AG20443 (cell line): ENCODE results near the gene XRCC1.
A peak's percentile ranks its signal among the peaks of the same experiment; 100 is the strongest.

ENCODE experiments used
- DNase-seq: peaks from one replicate; pipeline ENCODE4 v3.0.0; 2012; ENCODE audit warnings: low spot score, mixed read lengths

The XRCC1 gene, protein sequence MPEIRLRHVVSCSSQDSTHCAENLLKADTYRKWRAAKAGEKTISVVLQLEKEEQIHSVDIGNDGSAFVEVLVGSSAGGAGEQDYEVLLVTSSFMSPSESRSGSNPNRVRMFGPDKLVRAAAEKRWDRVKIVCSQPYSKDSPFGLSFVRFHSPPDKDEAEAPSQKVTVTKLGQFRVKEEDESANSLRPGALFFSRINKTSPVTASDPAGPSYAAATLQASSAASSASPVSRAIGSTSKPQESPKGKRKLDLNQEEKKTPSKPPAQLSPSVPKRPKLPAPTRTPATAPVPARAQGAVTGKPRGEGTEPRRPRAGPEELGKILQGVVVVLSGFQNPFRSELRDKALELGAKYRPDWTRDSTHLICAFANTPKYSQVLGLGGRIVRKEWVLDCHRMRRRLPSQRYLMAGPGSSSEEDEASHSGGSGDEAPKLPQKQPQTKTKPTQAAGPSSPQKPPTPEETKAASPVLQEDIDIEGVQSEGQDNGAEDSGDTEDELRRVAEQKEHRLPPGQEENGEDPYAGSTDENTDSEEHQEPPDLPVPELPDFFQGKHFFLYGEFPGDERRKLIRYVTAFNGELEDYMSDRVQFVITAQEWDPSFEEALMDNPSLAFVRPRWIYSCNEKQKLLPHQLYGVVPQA

DNA sequence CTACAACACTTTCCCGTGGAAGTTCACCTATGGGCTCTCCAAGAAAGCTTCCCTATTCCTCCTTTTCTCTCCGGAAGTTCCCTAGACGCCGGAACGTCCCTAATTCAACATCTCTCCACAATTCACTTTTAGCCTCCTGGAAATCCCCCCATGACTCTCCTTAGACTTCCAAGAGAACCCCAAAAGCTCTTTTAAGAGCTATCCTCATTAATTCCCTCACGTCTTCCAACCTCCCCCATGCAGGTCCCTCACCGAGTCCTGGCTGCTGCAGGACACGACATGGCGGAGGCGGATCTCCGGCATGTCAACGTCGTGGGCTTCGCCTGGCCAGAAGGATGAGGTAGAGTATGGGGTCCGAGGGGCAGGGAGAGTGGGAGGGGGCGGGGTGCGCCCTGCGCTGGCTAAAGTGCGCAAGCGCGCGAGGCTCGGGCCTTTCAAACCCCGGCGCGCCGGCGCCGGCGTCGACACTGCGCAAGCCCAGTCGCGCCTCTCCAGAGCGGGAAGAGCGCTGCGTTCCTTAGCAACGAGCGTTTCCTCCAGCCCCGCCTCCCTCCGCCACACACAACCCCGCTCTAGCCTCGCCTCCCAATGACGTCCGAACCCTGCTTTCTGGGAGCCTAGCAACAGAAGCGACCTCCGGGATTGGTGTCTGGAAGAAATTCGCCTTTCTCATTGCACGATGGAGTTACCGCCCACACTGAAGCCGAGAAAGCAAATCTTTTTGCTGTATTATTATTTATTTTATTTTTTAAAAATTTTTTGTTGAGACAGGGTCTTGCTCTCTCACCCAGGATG is at the start of gene XRCC1, which contains the start of gene PINLYP:
Gene XRCC1 (minus strand): TSS at position 372 of the 795 bp plus-strand sequence. CDS start 69 bp downstream, at position 303.
Gene PINLYP (plus strand): TSS at position 646 of the 795 bp plus-strand sequence. CDS start 1,391 bp downstream, outside the sequence.
- peak; percentile 99 for DNase-seq

DNA sequence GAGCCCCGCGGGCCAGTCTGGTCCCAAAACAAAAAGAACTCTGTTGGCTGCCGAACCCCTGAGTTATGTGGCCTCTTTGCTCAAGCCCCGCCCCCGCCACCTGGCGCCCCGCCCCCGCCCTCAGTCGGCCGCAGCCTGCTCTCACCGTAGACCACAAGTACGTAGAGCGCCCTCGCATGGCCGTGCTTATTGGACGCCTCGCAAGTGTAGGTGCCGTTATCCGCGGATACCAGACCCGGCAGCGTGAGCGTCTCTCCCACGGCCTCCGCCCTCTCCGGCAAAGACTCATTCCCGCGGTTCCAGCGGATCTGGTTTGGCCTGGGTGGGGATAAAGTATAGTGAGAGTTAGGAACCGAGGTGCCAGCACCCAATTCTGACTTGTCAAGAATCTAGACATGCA is 49.6 kb upstream of the XRCC1 start:
- no peak for DNase-seq

DNA sequence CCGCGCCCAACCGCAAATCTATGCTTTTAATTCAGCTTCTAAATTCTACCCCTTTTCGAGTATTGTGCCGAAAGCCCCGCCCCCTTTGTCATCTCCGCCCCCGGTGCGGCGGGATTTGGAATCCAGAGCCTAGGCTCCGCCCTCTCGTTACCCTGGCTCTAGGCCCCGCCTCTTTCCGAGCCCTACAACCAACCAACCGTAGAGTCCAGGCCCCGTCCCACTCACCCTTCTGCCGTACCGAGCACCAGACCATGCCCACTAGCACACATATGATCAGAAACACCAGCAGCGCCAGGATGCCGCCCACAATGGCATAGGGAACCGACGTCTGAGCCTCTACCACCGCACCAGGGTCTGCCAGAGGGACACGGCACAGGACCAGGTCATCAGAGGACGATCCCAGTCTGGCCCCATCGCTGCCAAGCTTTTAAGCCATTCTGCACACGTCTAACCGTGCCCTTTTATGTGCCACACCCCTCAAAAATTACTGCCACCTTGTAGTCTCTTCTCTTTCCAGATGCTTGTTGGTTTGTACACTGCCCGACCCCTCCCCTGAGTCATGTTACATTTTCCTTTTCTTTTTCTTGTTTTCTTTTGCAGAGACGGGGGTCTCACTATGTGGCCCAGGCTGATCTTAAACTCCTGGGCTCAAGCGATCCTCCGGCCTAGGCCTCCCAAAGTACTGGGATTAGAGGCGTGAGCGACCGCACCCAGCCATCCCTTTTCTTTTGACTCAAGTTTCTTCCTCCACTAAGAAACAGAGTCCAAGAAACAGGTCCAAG is 48.8 kb upstream of the XRCC1 start:
- DNase-seq: no peak

DNA sequence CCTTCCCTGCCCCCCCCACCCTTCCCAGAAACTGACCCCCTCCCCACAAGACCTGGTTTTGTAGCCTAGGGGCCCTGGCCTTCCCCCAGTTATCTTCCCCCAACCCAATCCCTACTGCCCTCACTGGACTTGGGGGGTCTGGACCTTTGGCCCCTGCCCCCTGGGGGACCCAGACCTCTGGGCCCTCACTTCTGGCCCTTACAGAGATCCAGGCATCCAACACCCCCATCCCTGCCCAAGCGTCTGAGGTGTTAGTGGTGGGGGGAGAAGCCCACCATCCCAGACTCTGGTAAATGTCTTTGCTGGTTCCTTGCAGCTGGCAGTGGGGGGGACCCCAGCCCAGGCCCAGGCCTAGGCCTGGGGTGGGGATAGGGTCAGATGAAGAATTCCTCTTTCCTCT is 47.6 kb upstream of the XRCC1 start:
- no peak for DNase-seq

DNA sequence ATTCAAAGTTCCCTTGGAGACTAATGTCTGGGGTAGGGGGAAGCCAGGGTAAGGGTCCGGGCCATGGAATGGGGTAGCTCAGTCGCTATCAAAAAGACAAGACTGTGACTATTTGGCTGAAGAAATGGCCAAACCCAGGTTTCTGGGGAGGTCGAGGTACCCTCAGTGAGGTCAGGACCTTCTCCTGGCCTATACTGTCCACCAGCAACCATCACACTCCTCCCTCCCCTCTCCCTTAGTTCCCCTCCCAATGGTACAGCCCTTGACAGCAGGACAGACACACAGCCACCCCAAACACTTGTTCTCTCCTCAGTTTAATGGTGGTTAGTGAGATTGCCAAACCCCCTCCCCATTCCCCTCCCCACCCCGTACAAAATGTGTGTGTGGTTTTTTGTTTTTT is 46.7 kb upstream of the XRCC1 start:
- no peak for DNase-seq

DNA sequence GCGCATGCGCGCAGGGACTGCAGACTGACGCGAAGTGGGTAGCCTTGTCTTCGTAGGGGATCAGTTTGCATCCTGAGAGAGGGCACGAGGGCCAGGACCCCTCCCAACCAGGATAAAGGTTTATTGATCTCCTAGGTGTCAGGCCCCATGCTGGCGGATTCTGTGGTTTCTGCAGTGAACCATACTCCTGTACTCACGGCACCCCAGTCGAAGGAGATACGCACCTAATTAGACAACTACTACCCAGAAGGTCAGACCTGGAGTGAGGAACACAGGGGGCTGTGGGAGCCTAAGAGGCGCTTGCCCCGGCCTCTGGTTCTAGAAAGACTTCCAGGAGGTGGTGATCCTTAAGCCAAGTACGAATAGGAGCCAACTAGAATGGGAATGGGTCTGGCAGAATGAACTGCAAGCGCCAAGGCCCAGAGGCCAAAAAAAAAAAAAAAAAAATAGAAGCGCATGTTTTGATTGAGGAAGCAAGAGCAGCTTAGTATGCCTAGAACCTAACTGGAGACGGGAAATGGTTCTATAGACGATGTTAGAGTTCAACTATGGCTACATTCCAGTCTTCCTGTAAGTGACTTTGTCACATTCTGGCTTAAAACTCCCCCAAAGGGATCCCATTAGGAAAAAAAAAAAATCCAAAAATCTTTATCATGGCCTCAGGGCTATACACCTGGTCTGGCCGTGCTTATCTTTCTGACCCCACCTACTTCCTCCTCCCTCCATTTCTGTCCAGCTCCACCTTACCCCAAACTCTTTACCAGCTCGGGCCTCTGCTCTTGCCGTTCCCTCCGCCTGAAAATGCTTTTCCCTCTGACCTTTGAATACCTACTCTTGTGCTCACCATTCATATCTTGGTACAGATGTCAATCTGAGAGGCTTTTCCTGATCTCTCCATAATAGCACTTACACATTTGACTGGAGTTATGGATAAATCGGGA is 45.0 kb upstream of the XRCC1 start:
- no peak for DNase-seq

DNA sequence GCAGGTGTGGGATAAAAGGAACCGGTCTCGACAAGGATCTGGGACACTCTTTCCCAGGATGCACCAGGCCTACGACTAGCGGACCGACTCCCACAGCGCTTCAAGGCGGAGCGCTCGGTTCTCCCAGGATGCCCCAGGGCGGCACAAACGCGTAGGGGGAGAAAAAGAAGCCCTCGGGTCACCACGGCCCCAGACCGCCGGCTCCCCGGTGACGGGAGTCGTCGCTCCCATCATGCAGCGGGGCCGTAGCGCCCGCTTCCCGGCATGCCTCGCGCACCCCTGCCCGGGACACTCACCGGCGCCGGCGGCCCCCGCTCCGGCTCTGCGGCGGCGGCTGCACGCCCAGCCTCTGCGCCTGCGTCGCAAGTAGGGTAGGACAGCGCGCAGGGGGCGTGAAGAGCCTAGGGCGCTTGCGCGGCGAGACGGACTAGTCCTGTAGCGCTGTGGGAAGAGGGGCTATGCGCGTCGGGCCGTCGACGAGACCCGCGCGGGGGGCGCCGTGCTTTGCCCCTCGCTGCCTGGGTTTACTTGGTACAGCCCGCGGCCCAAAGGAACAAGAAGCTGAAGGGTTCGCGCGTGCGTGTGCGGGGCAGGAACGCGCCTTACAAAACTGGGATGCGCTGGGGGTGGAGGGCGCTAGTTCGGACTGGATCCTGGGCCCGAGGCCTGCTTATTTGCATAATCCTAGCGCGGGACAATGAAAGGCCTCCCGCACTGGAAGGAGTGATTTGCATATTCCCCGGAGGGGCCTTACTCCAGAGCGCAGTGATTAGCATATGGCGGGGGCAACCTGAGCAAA is 44.1 kb upstream of the XRCC1 start, which contains the start of gene ZNF428:
Gene ZNF428 (minus strand): TSS at position 368 of the 799 bp plus-strand sequence. CDS start 5,325 bp downstream, outside the sequence.
- peak; percentile 99 for DNase-seq

DNA sequence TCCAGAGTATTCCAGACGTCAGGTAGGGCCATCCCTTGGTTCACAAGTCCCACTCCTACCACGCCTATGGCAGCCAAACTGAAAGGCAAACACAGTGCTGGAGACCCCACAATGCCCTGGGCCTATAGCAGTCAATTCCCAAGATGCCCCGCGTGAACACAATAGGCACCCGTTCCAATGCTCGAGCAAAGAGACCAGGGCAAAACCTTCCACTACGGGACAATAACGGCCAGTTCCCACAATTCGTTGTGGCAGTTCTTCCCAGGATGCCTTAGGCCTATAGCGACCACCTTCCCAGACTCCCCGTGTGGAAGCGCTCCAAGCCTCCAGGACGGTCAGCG is 43.6 kb upstream of the XRCC1 start:
- peak; percentile 58 for DNase-seq

DNA sequence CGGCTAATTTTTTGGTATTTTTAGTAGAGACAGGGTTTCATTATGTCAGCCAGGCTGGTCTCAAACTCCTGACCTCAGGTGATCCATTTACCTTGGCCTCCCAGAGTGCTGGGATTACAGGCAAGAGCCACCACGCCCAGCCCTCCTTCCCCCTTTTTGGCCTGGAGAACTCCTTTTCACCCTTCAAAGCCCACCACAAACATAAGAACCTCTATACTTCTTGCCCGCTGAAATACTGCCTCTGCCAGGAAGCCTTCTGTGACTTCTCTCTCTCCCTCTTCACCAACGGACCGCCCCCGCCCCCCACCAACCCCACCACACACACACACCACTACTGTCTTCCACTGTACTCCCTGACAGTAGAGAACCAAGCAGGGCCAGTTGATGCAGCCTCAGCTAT is 41.6 kb upstream of the XRCC1 start:
- DNase-seq: no peak

DNA sequence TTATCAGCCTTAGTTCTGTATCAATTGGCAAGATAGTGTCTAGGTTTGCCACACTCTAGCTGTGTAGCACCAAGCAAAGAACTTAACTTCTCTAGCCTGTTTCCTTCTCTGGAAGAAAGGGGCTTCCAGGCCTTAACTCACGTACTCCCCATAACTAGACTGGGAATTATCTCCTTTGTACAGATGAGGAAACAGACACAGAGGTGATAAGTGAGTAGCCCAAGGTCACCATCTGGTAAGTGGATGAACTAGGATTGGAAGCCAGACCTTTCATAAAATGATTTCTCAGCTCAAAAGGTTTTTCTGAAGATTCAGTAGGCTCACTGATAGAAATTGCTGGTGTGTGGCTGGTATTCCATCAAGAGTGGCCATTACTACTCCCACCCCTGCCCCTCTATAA is 41.0 kb upstream of the XRCC1 start:
- DNase-seq: no peak

DNA sequence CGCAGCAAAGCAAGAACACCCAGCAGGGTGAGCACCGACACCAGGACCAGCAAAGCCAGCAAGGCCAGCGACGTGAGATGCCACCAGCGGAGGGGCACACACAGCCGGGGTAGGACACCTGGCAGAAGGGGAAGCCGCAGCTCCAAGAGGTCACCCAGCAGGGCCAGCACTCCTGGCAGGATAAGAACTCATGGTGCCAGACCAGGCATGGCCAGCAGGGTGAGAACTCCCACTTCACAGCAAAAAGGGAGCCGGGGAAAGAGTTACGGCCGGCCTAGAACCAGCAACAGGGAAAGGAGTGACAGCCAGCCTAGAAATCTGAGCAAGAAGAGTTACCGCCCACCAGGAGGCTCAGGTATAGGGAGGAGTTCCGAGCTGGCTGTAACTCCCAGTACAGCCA is 37.0 kb upstream of the XRCC1 start:
- DNase-seq: no peak

DNA sequence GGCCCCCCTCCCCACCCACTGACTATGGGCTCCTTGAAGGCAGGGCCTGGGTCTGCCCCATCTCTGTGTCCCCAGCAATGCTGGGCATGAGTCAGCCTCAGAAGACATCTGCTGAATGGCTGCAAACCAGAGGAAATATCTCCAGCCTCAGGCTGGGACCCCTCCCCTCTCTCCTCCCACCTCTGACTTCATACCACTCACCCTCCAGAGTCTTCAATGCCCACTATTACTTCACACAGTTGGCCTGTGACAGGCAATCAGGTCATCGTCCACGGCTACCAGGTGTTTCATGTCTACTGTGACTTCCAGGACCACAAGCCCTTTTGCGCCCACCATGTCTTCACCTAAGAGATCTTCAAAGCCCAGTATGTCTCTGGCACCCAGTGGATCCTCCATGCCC is 36.5 kb upstream of the XRCC1 start, which contains the start of gene SRRM5:
Gene SRRM5 (plus strand): TSS at position 301 of the 400 bp plus-strand sequence. CDS start 34 bp downstream, at position 335.
- no peak for DNase-seq

DNA sequence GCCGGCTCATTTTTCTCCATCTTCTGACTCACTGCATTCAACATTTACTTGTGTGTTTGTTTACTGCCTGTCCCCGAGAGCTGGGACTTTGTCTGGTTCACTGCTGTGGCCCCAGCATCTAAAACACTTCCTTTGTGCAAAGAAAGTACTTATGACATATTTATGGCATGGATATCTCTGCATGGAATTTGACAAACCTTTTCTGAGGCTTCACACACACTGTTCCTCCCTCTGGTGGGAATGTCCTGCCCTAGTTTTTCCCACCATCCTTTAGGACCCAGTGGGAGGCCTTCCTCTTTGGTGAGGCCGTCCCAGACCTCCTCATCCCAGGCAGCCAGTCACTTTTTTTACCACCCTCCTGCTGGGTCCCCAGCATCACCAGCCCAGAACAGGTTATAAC is 35.2 kb upstream of the XRCC1 start:
- DNase-seq: no peak

DNA sequence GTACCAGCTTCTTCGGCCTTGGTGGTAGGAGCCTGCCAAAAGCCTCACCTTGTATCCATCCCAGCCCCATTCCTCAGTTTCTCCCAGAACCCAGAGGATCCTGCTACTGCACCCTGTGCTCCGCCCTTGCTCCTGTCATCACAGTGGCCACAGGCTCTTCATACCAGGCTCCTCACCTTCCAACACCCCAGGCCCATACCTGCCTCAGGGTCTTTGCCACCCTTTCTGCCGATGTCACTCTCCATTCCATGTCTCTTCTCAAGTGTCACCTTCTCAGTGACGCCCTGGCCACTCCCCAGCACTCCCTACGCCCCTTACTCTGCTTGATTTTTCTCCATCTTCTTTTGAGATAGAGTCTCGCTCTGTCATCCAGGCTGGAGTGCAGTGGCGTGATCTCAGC is 34.5 kb upstream of the XRCC1 start:
- no peak for DNase-seq

DNA sequence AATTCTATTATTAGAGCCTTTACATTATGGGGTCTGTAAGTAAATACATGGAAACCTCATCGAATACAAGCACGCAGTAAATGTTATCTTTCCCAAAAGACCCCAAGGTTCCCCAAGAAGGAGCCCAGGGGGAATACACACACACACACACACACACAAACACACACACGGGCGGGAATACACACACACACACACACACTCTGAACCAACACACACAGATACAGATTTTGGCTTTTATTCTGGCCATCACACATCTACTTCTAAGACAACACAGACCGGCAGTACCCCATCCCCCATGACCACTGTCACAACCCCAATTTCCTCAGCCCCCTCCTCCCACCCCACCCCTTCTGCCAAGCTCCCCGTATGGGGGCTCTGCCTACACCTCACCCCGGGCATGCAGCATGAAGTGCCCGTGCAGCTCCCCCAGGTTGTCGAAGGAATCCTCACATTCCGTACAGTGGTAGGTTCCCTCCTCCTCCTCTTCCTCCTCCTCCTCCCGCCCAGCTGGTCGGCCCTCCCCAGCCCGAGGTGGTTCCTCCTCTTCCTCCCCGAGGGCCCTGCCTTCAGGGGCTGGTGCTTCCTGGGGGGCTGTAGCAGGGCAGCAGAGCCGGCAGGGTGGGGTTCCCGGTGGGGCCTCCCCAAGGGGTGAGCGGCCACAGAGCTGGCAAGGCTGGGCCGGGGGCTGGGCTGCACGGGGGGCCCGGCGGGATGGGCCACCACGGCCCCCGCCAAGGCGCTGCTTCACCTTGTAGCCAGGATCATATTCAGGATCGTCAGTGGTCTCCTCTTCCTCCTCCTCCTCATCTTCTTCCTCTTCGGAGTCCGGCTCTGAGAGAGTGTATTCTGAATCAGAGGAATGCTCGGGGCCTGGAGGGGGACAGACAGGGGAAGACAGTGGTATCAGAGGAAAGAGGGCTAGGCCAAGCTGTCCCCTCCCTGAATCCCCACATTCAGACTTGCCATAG is 32.2 kb upstream of the XRCC1 start:
- no peak for DNase-seq

DNA sequence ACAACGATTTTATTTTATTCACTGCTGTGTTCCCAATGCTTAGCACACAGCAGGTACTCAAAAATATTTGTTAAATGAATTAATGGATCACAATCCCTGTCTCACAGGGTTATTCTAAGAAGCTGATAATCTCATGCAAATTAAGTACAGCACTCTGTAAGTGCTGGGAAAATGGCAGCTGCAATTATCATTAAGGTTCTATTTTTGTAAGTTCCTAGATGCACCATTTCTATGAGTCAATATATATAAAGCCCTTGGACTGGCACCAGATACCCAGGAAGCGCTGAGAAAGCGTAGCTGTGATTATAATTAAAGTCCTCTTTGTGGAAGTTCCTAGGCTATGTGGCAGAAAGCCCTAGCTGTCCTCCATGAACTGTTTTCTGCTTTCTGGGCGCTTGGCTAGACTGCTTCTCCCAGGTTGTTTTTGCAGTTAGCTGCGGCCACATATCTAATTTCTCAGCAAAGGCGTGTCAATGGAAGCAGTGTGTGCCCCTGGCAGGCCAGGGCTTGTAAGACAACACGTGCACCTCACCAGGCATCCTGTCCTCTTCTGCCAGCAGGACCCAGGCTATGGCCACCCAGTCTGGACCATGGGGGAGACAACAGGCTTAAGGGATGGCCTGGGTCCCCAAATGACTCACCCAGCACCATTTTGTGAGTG is 31.4 kb upstream of the XRCC1 start:
- DNase-seq: no peak

DNA sequence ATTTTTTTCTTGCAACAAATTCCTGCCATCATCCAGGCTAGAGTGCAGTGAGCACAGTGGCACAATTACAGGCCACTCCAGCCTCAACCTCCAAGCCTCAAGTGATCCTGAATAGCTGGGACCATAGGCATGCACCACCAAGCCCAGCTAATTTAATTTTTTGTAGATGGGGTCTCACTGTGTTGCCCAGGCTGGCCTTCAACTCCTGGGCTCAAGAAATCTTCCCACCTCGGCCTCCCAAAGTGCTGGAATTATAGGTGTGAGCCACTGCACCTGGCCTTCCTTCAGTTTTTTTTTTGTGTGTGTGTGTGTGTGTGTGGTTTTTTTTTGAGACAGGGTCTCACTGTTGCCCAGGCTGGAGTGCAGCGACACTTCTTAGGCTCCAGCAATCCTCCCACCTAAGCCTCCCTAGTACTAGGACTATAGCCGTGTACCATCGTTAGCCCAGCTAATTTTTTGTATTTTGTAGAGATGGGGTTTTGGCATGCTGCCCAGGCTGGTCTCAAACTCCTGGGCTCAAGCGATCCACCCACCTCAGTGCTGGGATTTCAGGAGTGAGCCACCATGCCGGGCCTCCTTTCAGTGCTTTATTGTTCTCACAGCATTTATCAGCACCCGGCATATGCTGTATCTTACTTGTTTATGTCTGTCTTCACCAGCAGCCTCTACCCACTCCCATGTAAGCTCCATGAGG is 30.7 kb upstream of the XRCC1 start:
- DNase-seq: no peak
